HUES64 (cell line): ENCODE data around the gene KIF25.

Experiments
- H3K27ac ChIP-seq: 2 replicates; pipeline ENCODE4 v1.7.0; 2013; ENCODE audit warnings: low read depth, low read length, inconsistent platforms
- H3K27me3 ChIP-seq: 2 replicates; pipeline ENCODE4 v1.6.1; 2013; ENCODE audit warnings: mild to moderate bottlenecking, low read length; ENCODE audit not compliant: insufficient read depth
- H3K36me3 ChIP-seq: 2 replicates; pipeline ENCODE4 v1.6.1; 2013; ENCODE audit warnings: mild to moderate bottlenecking, low read length; ENCODE audit not compliant: insufficient read depth
- H3K4me1 ChIP-seq: 2 replicates; pipeline ENCODE4 v1.6.1; 2013; ENCODE audit warnings: mild to moderate bottlenecking, low read length, moderate library complexity; ENCODE audit not compliant: insufficient read depth
- H3K4me3 ChIP-seq: 2 replicates; pipeline ENCODE4 v1.5.1; 2013; ENCODE audit warnings: mild to moderate bottlenecking, low read length, moderate library complexity
- H3K9ac ChIP-seq: 2 replicates; pipeline ENCODE4 v1.6.1; 2013; ENCODE audit warnings: mild to moderate bottlenecking, low read depth, low read length
- H3K9me3 ChIP-seq: 2 replicates; pipeline ENCODE4 v1.6.1; 2013; ENCODE audit warnings: low read depth, low read length; ENCODE audit not compliant: insufficient read depth
- WGBS: fragments of 150-250, 120-280 bp; methylation state at CpG from one replicate; pipeline ENCODE4 v1.1.7; 2013; ENCODE audit warnings: missing lambda C conversion rate; 5-methylcytosine and 5-hydroxymethylcytosine counted together

KIF25 gene

DNA sequence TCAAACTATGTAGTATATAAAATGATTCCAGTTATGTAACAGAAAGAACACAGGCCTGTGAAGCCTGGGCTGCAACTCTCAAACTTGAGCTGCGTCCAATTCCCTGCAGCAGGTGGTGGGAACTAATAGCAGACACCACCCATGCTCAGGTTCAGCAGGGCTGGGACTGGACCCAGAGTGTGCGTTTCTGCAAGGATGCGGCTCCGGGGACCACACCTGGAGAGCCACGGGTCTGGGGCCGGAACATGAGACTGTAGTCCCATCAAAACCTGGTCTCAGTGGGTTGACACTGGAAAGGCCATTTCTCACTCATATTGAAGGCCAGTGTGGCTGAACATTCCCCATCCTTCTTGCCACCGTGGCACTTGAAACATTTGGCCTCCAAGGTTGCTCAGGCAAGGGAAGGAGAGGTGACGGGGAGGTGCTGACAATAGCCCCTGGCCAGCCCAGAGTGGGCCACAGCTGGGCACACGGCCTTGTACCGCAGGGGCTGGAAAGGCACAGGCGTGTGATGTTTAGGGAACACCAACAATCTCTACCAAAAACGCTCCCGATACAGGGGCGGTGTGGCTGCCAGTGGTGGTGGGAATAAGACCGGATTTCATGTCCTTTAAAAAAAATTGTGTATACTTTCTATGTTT, 43.5 kb downstream of the KIF25 start:
- Histone ChIP-seq H3K4me3 (no peak overlapping the region), H3K4me1 (peaks cover 1% of the 10 kb centered on the region), H3K9ac (no peak overlapping the region), H3K27me3 (peaks cover 4% of the 10 kb centered on the region; the same call in 1 of the 2 replicates), H3K9me3 (peaks cover 35% of the 10 kb centered on the region), H3K27ac (no peak overlapping the region), H3K36me3 (no peaks in the 10 kb centered on the region)
- WGBS, result 94% methylated on average over 14 of the region's 15 CpGs

DNA sequence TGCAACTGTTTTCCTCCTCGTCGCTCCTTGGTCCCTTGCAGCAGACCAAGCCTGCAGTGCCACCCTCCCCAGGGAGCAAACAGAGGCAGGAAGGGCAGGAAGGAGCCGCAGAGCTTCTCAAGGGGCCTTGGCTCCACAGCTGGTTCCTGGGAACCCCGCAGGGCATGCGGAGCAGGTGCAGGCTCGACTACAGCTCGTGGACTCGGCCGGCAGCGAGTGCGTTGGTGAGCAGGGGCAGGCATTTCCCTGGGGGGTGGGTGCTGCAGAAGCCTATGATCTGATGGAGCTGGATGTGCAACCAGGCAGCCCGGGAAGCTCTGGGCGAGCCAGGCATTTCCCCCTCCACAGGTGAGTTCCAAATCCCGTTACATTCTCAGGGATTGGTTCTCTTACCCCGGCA, 44.5 kb downstream of the KIF25 start:
- Histone ChIP-seq H3K36me3 (no peaks in the 10 kb centered on the region), H3K27ac (no peak overlapping the region), H3K4me1 (no peaks in the 10 kb centered on the region), H3K27me3 (no peaks in the 10 kb centered on the region), H3K9me3 (peaks cover 35% of the 10 kb centered on the region), H3K9ac (no peak overlapping the region), H3K4me3 (no peak overlapping the region)
- 88% methylated on average over 15 of the region's 15 CpGs for WGBS

DNA sequence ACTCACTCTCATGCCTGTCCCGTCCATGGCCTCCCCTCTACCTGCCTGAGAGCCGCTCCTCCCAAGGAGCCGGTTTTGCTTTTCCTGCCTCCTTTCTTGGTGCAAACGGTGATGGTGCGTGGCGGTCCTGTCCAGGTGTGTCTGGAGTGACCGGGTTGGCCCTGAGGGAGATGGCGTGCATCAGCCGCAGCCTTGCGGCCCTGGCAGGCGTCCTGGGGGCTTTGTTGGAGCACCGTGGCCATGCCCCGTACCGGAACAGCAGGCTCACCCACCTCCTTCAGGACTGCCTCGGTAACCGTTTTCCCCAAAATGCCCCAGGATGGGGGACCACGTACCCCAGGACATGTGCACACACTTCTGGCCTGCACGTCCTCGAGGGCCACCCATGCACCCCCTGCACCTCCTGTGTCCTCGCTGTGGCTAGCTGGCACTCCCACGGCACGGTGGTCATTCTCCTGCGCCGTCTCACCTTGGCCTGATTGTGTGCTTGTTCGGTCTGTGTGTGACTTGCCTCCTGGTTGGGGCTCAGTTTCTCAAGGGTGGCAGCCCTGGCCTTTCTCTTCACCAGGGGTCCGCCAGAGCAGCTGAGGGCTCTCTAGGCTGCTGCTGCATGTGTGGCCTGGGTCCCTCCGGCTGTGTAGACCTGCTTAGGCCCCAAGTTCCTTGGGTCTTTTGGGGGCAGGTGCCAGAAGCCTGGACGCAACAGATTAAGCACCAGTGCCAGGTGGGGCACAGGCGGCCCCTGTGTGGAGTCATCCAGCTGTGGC, 45.1 kb downstream of the KIF25 start:
- no peaks in the 10 kb centered on the region for H3K27me3 ChIP-seq
- H3K27ac ChIP-seq, result no peak overlapping the region
- no peak overlapping the region for H3K9ac ChIP-seq
- no peak overlapping the region for H3K4me3 ChIP-seq
- WGBS, result 94% methylated on average over 29 of the region's 29 CpGs
- no peaks in the 10 kb centered on the region for H3K36me3 ChIP-seq
- H3K9me3 ChIP-seq, result peaks cover 35% of the 10 kb centered on the region
- H3K4me1 ChIP-seq, result no peaks in the 10 kb centered on the region

DNA sequence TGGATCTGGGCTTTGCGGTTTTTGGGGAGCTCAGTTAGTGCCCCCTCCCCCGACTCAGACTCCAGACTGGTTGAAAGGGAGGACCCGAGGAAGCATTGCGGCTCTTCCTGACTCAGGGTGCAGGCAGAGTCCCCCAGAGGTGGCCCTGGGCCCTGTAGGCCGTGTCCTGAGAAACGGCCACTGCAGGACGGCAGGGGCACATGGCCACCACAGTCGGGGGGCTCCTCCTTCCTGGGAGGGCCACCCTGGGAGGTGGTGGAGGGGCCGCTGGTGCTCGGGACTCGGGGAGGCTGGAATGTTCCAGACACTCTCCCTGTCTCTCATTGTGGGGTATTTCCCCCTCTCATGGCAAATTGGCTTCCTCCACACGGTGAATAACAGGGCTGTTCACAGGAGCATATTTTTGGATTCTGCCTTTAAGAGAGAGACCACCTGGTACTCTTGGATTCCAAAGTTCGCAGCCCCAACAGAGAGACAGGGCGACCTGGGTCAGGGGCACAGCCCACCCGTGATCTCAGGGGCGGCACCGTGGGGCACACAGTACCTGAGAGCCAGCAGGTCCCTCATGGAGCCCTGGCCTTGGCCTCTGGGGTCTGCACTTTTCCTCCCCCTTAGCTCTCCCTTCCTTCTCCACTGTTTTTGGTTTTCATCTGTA, 45.8 kb downstream of the KIF25 start:
- no peaks in the 10 kb centered on the region for H3K36me3 ChIP-seq
- WGBS, result 93% methylated on average over 17 of the region's 17 CpGs
- H3K9me3 ChIP-seq, result peaks cover 29% of the 10 kb centered on the region
- H3K4me3 ChIP-seq, result no peak overlapping the region
- H3K4me1 ChIP-seq, result no peaks in the 10 kb centered on the region
- no peaks in the 10 kb centered on the region for H3K27me3 ChIP-seq
- no peak overlapping the region for H3K27ac ChIP-seq
- no peak overlapping the region for H3K9ac ChIP-seq

DNA sequence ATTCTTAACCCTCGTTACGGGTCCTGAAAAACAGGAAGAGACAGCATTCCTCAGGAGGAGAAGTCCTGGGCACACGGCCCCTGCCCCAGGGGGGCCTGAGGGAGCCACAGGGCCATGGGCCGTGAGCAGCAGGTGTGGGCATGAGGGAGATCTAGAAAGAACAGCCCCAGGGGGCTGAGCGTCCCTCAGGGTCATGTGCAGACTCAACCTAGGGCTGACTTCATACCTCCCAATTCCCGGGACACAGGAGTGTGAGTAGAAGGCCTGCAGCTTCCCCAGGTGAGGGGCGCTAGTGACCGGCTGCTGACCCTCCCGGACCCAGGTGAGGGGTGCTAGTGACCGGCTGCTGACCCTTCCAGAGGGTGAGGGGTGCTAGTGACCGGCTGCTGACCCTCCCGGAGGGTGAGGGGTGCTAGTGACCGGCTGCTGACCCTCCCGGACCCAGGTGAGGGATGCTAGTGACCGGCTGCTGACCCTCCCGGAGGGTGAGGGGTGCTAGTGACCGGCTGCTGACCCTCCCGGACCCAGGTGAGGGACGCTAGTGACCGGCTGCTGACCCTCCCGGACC, 46.5 kb downstream of the KIF25 start:
- Histone ChIP-seq H3K36me3 (no peaks in the 10 kb centered on the region), H3K4me1 (no peaks in the 10 kb centered on the region), H3K27ac (no peak overlapping the region), H3K27me3 (no peaks in the 10 kb centered on the region), H3K4me3 (no peak overlapping the region), H3K9me3 (peaks cover 23% of the 10 kb centered on the region), H3K9ac (no peak overlapping the region)
- 95% methylated on average over 21 of the region's 21 CpGs for WGBS

DNA sequence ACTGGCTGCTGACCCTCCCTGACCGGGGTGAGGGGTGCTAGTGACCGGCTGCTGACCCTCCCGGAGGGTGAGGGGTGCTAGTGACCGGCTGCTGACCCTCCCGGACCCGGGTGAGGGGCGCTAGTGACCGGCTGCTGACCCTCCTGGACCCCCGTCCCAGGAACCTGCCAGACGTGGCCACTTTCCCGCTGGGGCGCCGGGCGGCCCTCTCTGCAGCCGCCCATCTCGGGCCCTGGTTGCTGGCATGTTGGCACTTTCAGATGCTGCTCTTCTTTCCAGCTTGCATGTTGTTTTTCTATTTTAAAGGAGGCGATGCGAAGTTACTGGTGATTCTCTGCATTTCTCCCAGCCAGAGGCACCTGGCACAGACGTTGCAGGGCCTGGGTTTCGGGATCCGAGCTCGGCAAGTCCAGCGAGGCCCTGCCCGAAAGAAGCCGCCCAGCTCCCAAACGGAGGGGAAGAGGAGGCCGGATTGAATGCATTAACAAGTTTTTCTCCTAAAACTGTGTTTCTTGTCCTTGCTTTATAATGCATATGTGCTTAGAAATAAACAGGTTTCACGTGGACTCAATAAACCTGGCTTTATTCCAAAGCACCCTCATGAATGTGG, 47.2 kb downstream of the KIF25 start:
- H3K9me3 ChIP-seq, result peaks cover 16% of the 10 kb centered on the region
- H3K4me3 ChIP-seq, result no peak overlapping the region
- H3K9ac ChIP-seq, result no peak overlapping the region
- no peaks in the 10 kb centered on the region for H3K36me3 ChIP-seq
- no peaks in the 10 kb centered on the region for H3K4me1 ChIP-seq
- no peak overlapping the region for H3K27ac ChIP-seq
- 91% methylated on average over 28 of the region's 28 CpGs for WGBS
- H3K27me3 ChIP-seq, result no peaks in the 10 kb centered on the region

DNA sequence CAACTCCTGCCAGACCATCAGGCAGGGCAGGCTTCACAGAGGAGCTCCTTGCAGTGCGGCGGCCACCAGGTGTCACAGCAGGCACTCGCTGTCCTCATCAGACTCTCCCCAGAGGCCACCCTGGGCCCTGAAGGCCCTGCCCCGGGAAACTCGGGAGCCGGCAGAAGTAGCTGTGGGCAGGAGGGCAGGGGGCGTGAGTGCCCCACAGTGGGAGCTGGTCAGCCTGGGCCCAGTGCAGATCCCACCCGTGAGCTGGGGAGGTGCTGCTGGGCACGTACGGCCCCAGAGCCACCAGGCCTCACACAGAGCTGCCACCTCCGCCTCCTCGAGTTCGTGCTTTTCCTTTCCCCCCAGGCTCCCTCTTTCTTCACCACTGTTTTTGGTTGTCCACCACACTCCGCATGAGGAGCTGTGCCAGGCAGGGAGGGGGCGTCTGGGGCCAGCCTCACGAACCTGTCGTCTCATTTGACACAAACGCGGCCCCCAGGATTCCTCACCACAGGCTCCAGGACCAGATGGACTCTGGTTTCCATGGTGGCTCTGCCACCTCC, 47.7 kb downstream of the KIF25 start:
- Histone ChIP-seq H3K4me3 (no peak overlapping the region), H3K4me1 (no peaks in the 10 kb centered on the region), H3K9me3 (peaks cover 10% of the 10 kb centered on the region), H3K9ac (no peak overlapping the region), H3K27me3 (no peaks in the 10 kb centered on the region), H3K27ac (no peak overlapping the region), H3K36me3 (no peaks in the 10 kb centered on the region)
- WGBS, result 87% methylated on average over 19 of the region's 19 CpGs

DNA sequence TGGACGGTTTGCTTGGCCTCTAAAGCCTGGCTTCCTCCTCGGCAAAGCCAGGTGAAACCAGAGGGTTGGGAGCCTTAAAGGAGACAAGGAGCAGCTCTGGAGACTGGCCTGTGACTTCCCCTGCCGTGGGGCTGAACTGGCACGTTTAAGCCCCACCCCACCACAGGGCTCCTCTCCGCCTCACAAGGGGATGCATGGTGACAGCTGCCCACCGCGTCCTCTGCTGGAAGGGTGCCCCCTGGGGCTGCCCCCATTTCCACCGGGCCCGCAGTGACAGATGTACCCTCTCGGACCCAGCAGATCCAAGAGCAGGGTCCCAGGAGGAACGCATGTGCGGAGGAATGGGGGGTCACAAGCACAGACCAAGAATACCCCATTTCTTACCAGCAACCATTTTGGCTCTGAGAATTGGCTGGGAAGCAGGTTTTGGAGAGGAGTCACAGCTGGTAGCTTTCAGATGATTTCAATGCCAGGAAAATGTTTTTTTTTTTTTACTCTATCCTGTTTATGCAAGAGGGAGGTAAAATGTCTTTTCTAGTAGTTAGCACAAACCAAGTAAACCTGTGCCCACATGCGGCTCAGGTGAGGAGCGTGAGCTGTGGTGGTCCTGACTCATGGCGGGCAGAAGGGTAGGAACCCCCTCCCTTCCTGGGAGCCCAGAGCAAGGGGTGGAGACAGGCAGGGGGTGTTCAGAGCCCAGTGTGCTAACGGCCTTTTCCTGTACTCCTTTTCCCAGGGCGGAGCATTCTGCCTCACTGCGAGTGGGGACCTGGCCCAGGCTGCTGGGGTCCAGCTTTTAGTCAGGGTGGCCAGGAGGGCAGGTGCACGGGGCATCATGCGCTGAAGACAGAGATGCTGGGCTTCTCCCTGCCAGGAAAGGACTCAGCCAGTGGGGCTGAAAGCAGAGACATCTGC, 48.5 kb downstream of the KIF25 start:
- Histone ChIP-seq H3K4me3 (no peak overlapping the region), H3K9ac (no peak overlapping the region), H3K4me1 (no peaks in the 10 kb centered on the region), H3K36me3 (no peaks in the 10 kb centered on the region), H3K9me3 (peaks cover 3% of the 10 kb centered on the region), H3K27ac (no peak overlapping the region), H3K27me3 (no peaks in the 10 kb centered on the region)
- 81% methylated on average over 20 of the region's 20 CpGs for WGBS

DNA sequence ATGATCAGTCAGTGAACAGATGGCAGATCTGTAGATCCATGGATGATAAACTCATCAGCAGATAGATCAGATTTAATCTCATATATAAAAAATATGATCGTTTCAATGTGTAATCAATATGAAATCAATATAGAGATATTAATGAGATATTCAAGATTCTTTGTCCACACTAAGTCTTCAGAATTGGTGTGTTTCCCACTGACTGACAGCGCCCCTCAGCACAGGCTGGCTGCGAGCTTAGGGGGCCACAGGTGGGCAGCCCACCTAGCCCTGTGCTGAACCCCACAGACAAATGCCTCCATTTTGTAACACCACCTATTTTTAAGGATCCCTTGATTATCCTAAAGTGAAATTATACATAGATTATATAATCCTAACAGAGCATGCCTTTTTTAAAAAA, 49.2 kb downstream of the KIF25 start:
- no peaks in the 10 kb centered on the region for H3K4me1 ChIP-seq
- no peaks in the 10 kb centered on the region for H3K36me3 ChIP-seq
- no peak overlapping the region for H3K9ac ChIP-seq
- H3K4me3 ChIP-seq, result no peak overlapping the region
- 93% methylated on average over 2 of the region's 3 CpGs for WGBS
- H3K27ac ChIP-seq, result no peak overlapping the region
- no peaks in the 10 kb centered on the region for H3K9me3 ChIP-seq
- H3K27me3 ChIP-seq, result no peaks in the 10 kb centered on the region
